IPS-11a (cell line): Measurements from ENCODE around the gene RIPOR3.
"Not testable (repeated sequence)": the region's sequence is repeated elsewhere in the genome, so short reads cannot be mapped to it uniquely, and the experiment has no call there.

Experiments used
- H3K4me3 ChIP-seq: one replicate; pipeline ENCODE4 v1.5.1; 2013; ENCODE audit warnings: low read depth, low read length, control low read depth

Gene RIPOR3

GRCh38 chr20:50682065-50682464 lies 9.3 kb downstream of the RIPOR3 start:
- H3K4me3 ChIP-seq, result no peak overlapping the region

- H3K4me3 ChIP-seq, result no peak overlapping the region
Measured at GRCh38 chr20:50681359-50682064, 9.8 kb downstream of the RIPOR3 start.

DNA sequence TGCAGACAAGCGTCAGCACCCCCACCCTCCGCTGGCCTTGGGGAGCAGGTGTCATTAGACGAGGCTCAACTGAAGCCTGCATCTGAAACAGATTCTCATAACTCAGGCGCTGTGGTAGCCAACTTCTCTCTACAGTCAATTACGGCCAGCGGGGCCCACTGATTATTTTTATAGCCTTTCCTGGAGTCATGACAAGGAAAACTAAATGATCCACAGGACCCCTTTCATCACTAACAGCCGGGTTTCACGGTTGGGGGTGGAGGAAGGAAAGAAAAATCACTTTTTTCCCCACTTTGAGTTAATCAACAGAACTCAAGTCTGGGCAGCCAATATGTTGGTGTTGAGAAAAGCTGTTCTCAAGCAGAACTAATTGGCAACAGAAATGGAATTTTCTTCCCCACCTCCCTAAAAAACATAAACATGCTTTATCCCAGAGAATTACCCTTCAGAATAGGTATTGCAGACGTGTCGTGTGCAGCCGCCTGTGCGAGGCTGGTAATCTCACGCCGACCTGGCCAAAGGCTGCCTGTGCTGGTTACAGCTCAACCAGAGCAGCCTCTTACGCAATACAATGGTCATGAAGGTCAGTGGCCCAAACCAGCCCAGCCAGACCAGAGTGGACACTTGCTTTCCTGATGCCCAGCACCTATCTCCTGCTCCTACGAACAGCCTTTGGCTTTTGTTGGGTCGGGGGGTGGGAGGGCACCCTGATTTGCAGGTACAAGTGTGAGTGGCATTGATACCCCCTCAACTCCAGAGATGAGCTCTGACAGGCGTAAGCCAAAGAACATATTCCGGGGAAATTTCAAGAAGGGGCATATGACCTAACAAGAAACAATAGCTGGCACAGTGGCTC lies 11.0 kb downstream of the RIPOR3 start:
- no peak overlapping the region for H3K4me3 ChIP-seq

- no peak overlapping the region for H3K4me3 ChIP-seq
Measured at GRCh38 chr20:50679753-50680104, 11.6 kb downstream of the RIPOR3 start.

GRCh38 chr20:50678169-50678898 lies 13.0 kb downstream of the RIPOR3 start:
- H3K4me3 ChIP-seq, result no peak overlapping the region

- H3K4me3 ChIP-seq, result no peak overlapping the region
Measured at GRCh38 chr20:50676858-50677257, 14.5 kb downstream of the RIPOR3 start.

GRCh38 chr20:50676377-50676731 lies 15.0 kb downstream of the RIPOR3 start:
- H3K4me3 ChIP-seq, result not testable (repeated sequence)

- no peak overlapping the region for H3K4me3 ChIP-seq
Measured at GRCh38 chr20:50675671-50676376, 15.5 kb downstream of the RIPOR3 start.

- no peak overlapping the region for H3K4me3 ChIP-seq
Measured at GRCh38 chr20:50674138-50674825, 17.1 kb downstream of the RIPOR3 start.

- H3K4me3 ChIP-seq, result no peak overlapping the region
Measured at GRCh38 chr20:50673466-50674137, 17.7 kb downstream of the RIPOR3 start.

- H3K4me3 ChIP-seq, result no peak overlapping the region
Measured at GRCh38 chr20:50673146-50673465, 18.2 kb downstream of the RIPOR3 start.

GRCh38 chr20:50672400-50673145 lies 18.8 kb downstream of the RIPOR3 start:
- no peak overlapping the region for H3K4me3 ChIP-seq

- no peak overlapping the region for H3K4me3 ChIP-seq
Measured at GRCh38 chr20:50671626-50672025, 19.7 kb downstream of the RIPOR3 start.

- H3K4me3 ChIP-seq, result not testable (repeated sequence)
Measured at GRCh38 chr20:50671010-50671409, 20.3 kb downstream of the RIPOR3 start.

DNA sequence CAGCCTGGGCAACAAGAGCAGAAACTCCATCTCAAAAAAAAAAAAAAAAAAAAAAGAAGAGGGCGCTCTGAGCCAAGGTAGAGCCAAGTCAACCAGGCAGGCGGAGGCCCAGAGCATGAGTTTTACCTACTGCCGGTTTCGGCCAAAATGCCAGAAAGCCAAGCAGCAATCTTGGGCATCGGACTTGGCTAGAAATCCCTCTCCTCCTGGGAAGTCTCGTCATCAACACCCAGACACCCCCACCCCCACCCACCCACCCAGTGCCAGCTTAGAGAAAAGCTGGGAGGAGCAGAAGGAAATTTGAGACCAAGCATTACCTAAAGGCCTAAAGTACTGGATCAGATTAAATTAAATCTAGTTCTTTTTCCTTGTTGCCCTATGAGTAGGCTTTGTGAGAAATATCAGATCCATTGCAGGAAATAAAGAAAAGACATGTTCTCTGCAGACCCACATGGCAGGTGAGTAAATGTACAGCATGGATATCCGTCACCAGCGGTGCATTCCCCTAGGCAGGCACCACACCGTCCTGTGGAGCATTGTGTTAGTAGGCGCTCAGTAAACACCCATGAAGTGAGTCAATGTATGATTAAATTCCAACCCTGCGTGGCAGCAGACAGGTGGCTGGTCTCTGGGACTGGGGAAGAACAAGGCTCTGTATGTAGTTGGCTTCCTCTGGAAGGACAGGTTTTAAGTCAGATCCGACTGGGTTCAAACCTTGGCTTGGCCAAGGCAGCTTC lies 21.0 kb downstream of the RIPOR3 start:
- no peak overlapping the region for H3K4me3 ChIP-seq

- H3K4me3 ChIP-seq, result no peak overlapping the region
Measured at GRCh38 chr20:50668798-50669197, 22.5 kb downstream of the RIPOR3 start.

GRCh38 chr20:50668326-50668725 lies 23.0 kb downstream of the RIPOR3 start:
- H3K4me3 ChIP-seq, result no peak overlapping the region

- no peak overlapping the region for H3K4me3 ChIP-seq
Measured at GRCh38 chr20:50666709-50667298, 24.5 kb downstream of the RIPOR3 start.
